ENCODE data around the gene UGT1A10.

UGT1A10 gene

DNA sequence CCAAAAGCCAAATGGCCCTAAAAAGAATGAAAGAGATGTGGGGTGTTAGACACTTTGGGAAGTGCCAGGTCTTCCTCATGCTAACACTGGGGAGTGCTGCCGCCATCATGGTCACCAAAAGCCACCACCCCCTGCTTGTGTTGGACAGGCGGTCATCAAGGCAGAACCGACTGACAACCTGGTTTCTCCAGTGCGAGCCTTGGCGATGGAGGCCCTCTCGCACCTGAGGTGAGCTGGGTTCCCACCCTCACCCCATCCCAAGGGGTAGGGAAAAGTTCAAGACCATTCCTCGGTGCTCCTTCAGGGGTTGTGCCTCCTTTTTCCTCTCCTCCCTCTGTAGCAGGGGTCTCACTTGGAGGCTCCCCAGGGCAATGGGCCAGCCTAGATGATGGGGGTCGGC is 175.5 kb downstream of the UGT1A10 start:
- DNase-seq = no peak

DNA sequence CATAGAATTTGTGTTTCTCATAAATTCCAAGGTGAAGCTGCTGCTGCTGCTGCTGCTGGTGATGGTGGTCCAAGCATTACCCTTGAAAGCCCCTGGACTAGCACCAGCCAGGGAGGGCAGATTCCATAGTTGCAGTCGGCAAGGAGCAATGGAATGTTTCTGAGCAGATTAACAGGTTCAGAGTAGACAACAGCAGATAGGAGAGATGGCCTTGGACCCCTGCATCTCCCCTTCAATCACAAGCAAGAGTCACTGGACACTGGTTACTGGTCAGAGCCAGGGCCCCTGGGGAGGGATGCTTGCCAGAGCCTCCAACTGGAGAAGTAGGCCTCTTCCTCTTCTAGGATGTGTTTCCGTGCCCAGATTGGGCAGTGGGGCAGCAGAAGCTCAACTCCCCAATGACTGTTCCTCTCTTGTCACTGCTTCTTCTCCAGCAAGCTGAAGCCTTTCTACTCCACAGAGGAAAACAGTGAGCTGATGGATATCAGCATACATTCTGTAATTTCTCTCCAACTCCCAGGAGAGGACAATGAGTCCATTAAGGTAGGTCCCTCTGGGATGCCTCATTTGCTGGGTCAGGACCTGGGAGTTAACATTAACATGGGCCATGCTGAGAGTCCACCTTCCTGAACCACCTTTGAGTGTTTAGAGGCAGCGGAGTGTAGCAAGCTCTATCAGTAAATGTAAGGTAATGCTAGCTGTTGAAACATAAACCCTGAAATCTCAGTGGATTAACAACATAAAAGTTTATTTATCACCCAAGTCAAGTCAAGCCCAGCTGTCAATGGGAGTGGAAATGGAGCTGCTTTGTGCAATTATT is 177.2 kb downstream of the UGT1A10 start:
- DNase-seq = no peak

DNA sequence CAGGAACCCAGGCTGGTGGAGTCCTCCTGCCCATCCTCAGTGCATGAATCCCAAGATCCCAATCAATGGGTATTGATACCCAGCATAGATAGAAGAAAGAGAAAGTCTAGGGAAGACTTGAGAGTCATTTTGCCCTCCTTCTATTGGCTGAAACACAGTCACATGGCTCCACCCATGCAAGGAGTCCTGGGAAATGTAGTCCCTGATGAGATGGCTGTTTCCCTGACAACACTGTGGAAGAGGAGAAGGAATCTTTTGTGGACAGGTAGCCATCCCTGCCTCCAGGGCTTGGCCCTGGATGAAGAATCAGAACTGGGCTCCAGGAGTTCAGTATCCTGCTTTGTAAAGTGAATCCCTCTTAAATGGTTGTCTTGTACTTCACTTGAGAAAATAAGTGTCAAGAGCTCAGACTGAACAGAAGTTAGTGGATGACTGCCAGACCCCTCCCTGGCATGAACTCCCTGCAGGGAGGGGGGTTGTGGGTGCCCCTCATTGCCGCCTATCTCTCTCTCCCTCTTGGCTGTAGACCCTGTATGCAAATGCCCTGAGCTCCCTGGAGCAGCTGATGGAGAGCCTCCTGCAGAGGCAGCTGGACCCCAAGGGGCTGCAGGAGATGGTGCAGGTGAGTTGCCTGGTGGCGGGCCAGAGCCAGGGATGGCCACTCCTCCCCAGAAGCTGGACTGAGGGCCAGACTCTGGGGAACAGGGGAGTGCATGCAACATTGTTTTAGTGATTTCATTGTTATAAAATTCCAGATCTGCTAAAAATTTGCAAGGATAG is 178.0 kb downstream of the UGT1A10 start:
- no peak for DNase-seq

DNA sequence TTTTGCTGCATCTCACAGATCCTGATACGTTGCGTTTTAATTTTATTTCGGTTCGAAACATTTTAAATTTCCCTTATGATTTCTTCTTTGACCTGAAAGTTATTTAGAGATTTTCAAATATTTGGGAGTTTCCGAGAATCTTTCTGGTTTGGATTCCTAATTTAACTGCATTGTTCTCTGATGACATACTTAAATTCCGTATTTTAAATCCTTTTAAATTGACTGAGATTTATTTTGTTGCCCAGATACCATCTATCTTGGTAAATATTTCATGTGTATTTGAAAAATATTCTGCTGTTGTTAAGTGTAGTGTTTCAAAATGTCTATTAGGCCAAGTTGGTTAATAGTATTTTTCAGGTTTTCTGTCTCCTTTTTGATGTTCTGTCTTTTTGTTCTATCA is 179.6 kb downstream of the UGT1A10 start:
- no peak for DNase-seq

DNA sequence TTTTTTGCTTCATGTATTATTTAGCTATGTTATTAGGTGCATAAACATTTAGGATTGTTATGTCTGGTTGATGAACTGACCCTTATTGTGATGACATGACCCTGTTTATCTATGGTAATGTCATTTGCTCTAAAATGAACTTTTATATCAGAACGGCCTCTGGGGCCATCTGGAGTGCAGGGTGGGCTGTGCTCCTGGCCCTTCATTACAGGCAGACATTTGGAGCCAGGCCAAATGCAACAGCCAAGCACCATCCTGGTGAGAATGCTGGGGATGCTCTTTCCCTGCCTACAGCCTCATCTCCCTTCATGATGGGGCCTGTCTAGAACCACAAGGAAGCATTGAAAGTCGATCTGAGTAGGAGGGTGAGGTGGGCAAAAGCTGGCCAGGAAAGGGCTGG is 180.1 kb downstream of the UGT1A10 start:
- DNase-seq = no peak

DNA sequence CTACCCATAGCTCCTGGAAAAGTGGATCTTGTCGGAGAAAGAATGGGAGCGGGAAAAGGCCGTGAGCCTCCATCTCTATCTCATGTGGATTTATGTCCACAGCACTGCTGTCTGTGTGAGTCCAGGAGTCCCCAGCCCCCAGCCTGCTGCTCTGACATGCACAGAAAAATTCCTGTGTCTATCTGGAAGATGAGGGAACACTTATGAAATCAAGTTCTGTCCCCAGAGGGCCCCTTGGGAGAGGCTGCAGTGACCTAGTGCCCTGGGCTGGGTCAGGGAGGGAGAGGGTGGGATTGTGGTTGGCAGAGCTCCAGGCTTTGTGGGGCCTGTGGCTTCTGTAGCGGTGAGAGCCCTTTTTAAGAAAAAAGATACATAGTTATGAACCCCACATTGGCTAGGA is 180.5 kb downstream of the UGT1A10 start:
- DNase-seq = no peak

DNA sequence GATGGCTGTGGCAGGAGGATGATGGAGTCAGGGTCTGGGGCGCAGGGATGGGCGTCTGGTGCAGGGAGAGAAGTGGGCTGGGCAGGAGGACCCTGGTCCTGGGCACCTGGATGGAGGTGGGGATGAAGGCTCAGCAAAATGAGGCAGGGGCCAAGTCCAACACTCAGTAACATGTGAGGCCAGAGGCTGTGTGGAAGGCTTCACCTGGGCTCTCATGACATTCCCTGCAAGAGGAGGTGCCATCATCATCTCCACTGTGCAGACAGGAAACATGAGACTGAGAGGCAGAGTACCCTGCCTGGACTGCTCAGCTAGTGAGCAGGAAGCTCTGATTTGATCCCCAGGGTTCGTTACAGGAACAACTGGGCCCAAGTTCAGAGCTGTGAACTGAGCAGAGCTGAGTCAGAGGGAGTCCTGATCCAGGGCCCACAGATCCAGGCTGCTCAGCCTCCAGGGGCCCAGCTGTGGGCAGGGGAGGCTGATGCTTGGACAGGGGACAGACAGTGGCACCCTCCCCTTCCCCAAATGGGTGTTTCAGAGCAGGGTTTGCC is 181.2 kb downstream of the UGT1A10 start:
- no peak for DNase-seq

DNA sequence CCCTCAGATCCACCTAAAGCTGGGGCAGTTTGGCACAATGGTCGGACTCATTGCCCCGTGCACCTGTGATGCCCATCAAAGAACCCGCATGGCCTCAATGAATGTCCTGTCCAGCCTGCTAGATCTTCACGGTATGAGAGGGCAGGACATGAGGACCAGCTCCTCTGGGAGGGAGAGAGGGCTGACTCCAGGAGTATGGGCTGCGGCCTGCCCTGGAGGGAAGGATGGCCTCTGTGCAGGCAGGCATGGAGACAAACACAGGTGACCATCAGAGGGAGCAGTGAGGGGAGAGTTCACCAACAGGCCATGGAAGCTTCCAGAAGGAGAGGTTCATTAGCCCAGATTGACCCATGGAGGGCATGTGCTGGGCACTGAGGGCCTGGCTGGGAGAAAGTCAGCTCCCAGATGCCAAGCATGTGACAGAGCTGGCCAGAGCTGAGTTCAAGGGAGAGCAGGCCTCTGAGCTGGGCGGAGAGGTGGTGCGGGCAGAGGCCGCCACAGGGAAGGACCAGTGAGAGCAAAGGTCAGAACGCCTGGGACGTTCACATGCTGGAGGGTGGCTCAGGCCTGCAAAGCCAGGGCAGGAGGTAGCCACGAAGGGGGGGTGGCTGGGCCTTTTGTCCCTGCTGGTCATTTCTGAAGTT is 181.9 kb downstream of the UGT1A10 start:
- DNase-seq = no peak

DNA sequence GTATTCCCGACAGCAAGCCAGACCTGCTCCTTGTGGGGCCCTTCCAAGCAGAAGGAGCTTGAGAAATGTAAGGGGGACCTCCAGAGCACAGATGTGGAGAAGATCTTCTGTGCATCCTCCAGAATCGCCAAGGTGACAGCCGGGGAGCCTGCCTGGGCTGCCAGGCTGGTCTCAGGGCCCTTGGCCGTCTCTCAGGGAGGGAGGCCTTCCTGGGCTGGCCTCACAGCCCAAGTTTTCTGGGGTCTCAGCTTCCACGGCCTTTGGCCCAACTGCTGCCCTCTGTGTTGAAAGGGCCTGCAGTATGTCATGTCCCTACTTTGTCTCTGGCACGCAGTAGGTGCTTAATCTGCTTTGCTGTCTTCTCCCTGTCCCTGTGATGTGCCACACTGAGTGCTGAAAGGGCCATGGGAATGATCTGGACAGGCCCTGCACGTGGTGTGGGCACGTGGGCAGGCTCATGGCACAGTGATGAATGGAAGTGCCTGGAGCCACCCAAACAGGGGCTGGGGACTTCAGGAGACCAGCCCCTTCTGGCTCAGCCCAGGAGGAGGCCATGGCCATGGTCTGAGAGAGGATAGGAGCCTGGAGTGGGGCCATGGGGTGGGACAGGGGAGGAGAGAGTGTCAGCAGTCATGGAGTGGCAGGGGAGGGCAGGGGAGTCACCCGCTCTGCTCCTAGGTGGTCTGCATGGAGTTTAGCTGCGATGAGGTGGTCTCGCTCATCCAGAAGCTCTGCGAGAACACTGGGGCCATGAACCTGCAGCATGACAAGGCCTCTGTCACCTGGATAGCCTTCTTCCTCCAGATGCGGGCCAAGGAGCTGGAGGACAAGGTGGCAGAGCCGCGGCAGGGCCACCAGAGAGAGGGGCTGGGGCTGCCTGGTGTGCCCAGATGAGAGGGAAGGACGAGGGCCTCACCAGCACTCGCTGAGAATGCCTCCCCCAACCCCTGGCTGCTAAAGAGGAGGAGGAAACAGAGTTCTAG is 182.7 kb downstream of the UGT1A10 start:
- no peak for DNase-seq

DNA sequence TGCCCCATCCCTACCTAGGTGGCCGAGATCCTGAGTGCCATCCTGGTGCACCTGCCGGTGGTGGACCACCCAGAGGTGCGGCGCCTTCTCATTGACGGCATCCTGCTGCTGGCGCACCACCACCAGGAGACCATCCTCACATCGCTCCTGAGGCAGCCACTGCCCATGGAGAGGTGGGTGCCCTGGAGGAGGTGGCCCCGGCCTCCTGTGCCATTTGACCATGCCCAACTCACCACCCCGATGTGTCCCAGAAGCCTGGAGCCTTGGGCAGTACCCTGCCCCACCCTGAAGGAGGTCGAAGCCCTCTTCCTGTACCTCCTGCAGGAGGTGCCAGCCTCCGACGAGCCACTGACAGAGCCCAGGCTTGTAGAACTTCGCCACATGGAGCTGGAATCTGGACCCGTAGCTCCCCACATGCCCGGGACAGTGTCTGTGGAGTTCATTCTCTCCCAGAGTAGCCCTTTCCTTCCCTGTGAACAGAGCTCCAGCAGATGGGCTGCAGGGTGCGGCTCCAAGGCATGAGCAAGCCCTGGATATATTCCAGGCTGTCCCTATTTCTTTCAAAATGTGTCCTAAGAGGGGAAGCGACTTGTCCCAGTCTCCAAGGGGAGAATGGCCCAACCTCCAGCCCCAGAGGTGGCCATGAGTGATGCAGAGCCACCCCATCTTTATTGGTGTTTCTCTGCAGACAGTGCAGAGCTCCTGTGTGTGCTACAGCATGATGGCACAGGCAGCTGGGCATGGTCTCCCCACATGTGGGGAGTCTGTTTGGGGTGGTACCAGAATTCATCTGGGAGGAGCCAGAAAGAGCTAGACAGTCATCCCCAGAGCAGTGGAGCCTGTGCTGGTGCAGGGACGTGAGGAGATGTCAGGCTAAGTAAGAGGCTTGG is 183.9 kb downstream of the UGT1A10 start:
- no peak for DNase-seq

DNA sequence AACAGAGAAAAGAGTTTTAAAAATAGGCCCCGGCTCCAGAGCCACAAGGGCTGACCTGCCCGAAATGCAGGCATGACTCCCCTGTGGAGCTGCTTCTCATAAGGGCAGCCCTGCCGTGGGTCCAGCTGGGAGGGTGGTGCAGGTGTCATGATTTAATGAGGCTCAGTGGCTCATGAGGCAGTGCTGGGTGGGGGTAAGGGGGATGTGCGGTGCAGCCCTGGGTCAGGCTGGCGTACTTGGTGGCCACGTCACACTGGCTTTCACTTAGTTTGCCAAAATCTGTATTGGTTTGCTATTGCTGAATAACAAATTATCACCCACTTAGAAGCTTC is 184.5 kb downstream of the UGT1A10 start:
- DNase-seq = no peak

DNA sequence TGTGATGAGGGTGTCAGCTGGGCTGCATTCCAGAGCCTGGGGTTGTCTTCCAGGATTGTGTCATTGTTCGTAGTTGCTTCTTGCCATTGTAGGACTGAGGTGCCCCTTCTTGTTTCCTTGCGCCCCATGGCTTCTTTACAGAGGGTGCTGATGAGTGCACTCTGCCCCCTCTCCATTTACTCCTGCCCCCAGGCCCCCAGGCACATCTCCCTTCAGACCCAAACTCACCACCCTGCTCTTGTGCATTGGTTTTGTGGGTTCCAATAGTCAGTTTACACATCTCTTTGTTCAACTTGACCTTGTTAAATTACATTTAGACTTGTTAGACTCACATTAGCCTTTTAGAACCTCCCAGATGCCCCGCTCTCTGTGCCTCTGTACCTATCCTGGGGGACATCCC is 184.9 kb downstream of the UGT1A10 start:
- no peak for DNase-seq

DNA sequence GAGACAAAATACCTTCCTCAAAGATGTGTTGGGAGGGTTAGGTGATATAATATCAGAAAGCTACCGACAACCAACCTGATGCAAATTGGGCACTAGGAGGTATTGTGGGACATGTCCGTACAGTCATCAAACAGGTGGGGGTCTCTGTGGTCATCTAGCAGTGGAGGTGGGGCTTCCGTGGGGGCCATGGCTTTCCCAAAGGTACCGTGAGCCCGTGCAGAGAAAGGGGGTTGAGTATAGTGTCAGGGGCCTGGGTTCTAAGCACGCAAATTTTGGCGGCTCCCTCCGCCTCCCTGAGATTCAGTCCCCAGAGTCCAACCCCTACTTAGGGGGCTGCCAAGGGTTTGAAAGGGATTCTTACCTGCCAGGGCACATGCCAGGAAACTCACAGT is 185.5 kb downstream of the UGT1A10 start:
- DNase-seq = no peak

DNA sequence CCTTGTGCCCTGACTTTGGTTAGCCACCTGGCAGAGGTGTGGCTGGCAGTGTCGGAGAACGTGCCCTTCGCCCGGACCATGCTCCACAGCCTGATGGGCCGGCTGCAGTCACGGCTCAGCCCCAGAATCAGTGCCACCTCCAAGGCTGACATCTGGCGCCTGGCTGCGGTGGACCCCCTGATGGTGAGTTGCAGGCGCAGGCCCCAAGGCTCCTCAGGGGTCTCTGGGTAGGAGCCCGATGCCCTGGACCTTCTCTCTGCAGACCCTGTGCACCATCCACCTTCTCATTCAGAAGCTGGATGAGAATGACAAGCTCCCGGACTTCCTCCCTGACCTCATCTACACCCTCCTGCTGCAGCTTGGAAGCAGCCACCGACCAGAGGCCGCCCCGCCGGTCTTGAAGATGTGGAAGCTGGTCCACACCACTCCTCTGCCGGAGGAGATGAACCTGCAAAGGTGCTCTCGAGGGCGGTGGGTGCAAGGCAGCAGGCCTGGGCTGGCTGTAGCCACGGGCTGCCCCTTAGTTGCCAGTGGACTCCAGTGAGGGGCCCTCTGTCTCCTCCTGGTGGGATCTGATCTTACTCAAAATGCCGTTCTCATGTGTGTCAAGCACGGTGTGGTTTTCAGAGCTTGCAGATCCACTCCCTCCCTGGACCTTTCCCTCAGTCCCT is 186.0 kb downstream of the UGT1A10 start:
- no peak for DNase-seq

All from CD4-positive, alpha-beta T cell treated with Interleukin-6 for 4 hours (primary cell).